HepG2 (cell line): ENCODE results near the gene SYNPO. TPM values are rescaled to one million over a fixed set of nuclear protein-coding genes. Genes with fewer than 3 reads are reported as not detected.

ENCODE experiments used
- ATAC-seq: fragments of 200-7000 bp; cut with Tn5 transposase; 3 replicates; pipeline ENCODE4 v1.9.1; 2020; ENCODE audit warnings: mild to moderate bottlenecking, moderate library complexity
- BruUV-seq: library from RNA; stranded (reverse); fragments of 400-500 nt; replicated peaks from 2 replicates; lab custom pipeline; 2021; lab: Mats Ljungman, UMichigan
- CTCF ChIA-PET: fragments of 300-600 bp; formaldehyde crosslinking; extraction: SDS; loops from one replicate; lab custom pipeline; 2021; ENCODE audit warnings: low total read pairs, inconsistent platforms, low intra/inter-chr PET ratio; lab: Yijun Ruan, JAX
- POLR2A ChIA-PET: fragments of 350-600 bp; sonication (Branson Sonifier 250); formaldehyde crosslinking; loops from one replicate; lab custom pipeline; 2020; ENCODE audit warnings: antibody characterized with exemption, inconsistent platforms; lab: Yijun Ruan, JAX
- DNase-seq: peaks from one replicate; pipeline ENCODE4 v3.0.0-alpha.2; 2015; ENCODE audit warnings: low spot score
- FAIRE-seq: peaks from 3 replicates; lab custom pipeline; 2011; peaks lifted over from hg19 to GRCh38; lab: Jason Lieb, UNC
- H2AFZ ChIP-seq: one replicate; pipeline ENCODE4 v1.6.1; 2011; ENCODE audit warnings: low read length, inconsistent platforms
- H3K27ac ChIP-seq: fragments of 300-600 bp; 3 replicates; pipeline ENCODE4 v1.8.0; 2011; ENCODE audit warnings: mixed run types, mild to moderate bottlenecking, mixed read lengths, low read length, inconsistent platforms; ENCODE audit not compliant: insufficient read depth; ENCODE audit errors: extremely low read length
- H3K27me3 ChIP-seq, 2 experiments: fragments of 200-600 bp in 1 of 2; 2 replicates in 1 of 2; 3 replicates in 1 of 2; pipeline versions ENCODE4 v1.6.0 to v1.8.0; 2011; ENCODE audit warnings: low read length in 2 of 2, mild to moderate bottlenecking in 2 of 2, moderate library complexity in 2 of 2, inconsistent platforms in 1 of 2; ENCODE audit not compliant: insufficient read depth in 2 of 2, control insufficient read depth in 1 of 2
- H3K36me3 ChIP-seq, 2 experiments: fragments of 200-600 bp in 1 of 2; replicated peaks in 1 of 2; 2 replicates in 1 of 2; 3 replicates in 1 of 2; pipeline versions ENCODE4 v1.5.1 to v1.8.0; 2011; ENCODE audit warnings: low read length in 2 of 2, inconsistent platforms in 1 of 2; ENCODE audit not compliant: insufficient read depth in 2 of 2, control insufficient read depth in 1 of 2
- H3K4me1 ChIP-seq: 2 replicates; pipeline ENCODE4 v1.5.1; 2012; ENCODE audit warnings: low read length, inconsistent platforms; ENCODE audit not compliant: insufficient read depth
- H3K4me2 ChIP-seq: 2 replicates; pipeline ENCODE4 v1.6.0; 2011; ENCODE audit warnings: low read depth, low read length, inconsistent platforms
- H3K4me3 ChIP-seq, 3 experiments: fragments of 200-600 bp in 1 of 3; sonication (generic), shearing (Covaris generic) in 1 of 3; replicated peaks in 1 of 3; 2 replicates each; pipeline ENCODE4 v1.5.1; 2011 to 2016; ENCODE audit warnings: low read length in 3 of 3, inconsistent platforms in 2 of 3, low read depth in 2 of 3, mild to moderate bottlenecking in 2 of 3, control low read depth in 1 of 3, mixed read lengths in 1 of 3; ENCODE audit not compliant: insufficient read depth in 1 of 3
- H3K79me2 ChIP-seq: one replicate; pipeline ENCODE4 v1.6.1; 2011; ENCODE audit warnings: low read length, inconsistent platforms; ENCODE audit not compliant: insufficient read depth
- H3K9ac ChIP-seq: 2 replicates; pipeline ENCODE4 v1.6.0; 2011; ENCODE audit warnings: mild to moderate bottlenecking, low read depth, low read length, inconsistent platforms; ENCODE audit not compliant: insufficient read depth
- H3K9me3 ChIP-seq: 2 replicates; pipeline ENCODE4 v1.5.1; 2012; ENCODE audit warnings: mild to moderate bottlenecking, low read length
- H4K20me1 ChIP-seq: 2 replicates; pipeline ENCODE4 v1.6.0; 2011; ENCODE audit warnings: inconsistent platforms, mild to moderate bottlenecking, low read length, moderate library complexity; ENCODE audit not compliant: insufficient read depth
- ATF1 ChIP-seq: IDR thresholded peaks from 2 replicates; pipeline ENCODE4 v1.6.1; 2016; ENCODE audit warnings: mild to moderate bottlenecking, control low read depth
- EEA1 ChIP-seq: sonication (generic); formaldehyde crosslinking; IDR thresholded peaks from 2 replicates; pipeline ENCODE4 v1.5.1; 2020; ENCODE audit warnings: mild to moderate bottlenecking, missing genetic modification reagents, borderline replicate concordance
- FOXJ3 ChIP-seq: sonication (generic); formaldehyde crosslinking; IDR thresholded peaks from 2 replicates; pipeline ENCODE4 v1.4.0; 2020; ENCODE audit warnings: missing genetic modification reagents, mild to moderate bottlenecking, borderline replicate concordance
- LCORL ChIP-seq, 2 experiments: fragments of 450-650 bp in 1 of 2; sonication (generic) in 1 of 2; formaldehyde crosslinking in 1 of 2; IDR thresholded peaks; 2 replicates each; pipeline versions ENCODE4 v1.5.0 to v1.6.1; 2017 to 2020; ENCODE audit warnings: antibody characterized with exemption in 1 of 2, missing genetic modification reagents in 1 of 2
- MYC ChIP-seq: sonication (generic); formaldehyde crosslinking; IDR thresholded peaks from 2 replicates; pipeline ENCODE4 v1.9.0; 2021; ENCODE audit warnings: missing genetic modification reagents, borderline replicate concordance
- SIN3A ChIP-seq: IDR thresholded peaks from 2 replicates; pipeline ENCODE4 v1.6.1; 2011; ENCODE audit warnings: low read depth, mild to moderate bottlenecking, control low read depth, low read length, borderline replicate concordance
- SP2 ChIP-seq: sonication (generic); formaldehyde crosslinking; IDR thresholded peaks from 2 replicates; pipeline ENCODE4 v1.5.1; 2020; ENCODE audit warnings: mild to moderate bottlenecking, missing genetic modification reagents
- ZKSCAN1 ChIP-seq: fragments of 150-350 bp; IDR thresholded peaks from 2 replicates; pipeline ENCODE4 v1.6.1; 2014; ENCODE audit warnings: low read length
- ZMYM2 ChIP-seq: sonication (generic); formaldehyde crosslinking; IDR thresholded peaks from 2 replicates; pipeline ENCODE4 v1.8.0; 2022; ENCODE audit warnings: mild to moderate bottlenecking, missing genetic modification reagents
- ZMYM4 ChIP-seq: sonication (generic); formaldehyde crosslinking; IDR thresholded peaks from 2 replicates; pipeline ENCODE4 v1.8.1; 2023; ENCODE audit warnings: mild to moderate bottlenecking, missing genetic modification reagents
- ZSCAN25 ChIP-seq: sonication (generic); formaldehyde crosslinking; IDR thresholded peaks from 2 replicates; pipeline ENCODE4 v1.8.0; 2022; ENCODE audit warnings: mild to moderate bottlenecking, missing genetic modification reagents
- WGBS: methylation state at CpG from one replicate; pipeline ENCODE4 v1.1.6; 2017; ENCODE audit warnings: low lambda C conversion rate; 5-methylcytosine and 5-hydroxymethylcytosine counted together
- in situ Hi-C: cut with HindIII; loops from 2 replicates; pipeline ENCODE4 v1.10.0; 2017; ENCODE audit warnings: low pct_unique_long_range_greater_than_20kb; ENCODE audit not compliant: extremely low pct_ligation_motif_present
- intact Hi-C: fragments of 100-400 bp; cut with micrococcal nuclease; formaldehyde crosslinking; loops from one replicate; pipeline ENCODE4 v1.10.0; 2022; ENCODE audit not compliant: unreplicated experiment
- polyA plus RNA-seq, 8 experiments: library from polyadenylated mRNA; depleted of rRNA in 3 of 8; stranded (reverse) in 7 of 8; unstranded in 1 of 8; fragments of >200 nt; fragmentation: Illumina TruSeq in 4 of 8; extraction: Trizol in 4 of 8; gene quantifications; 2 replicates each; pipeline versions ENCODE4 v1.2.1 to v1.2.3, GENCODE V29; 2011 to 2016; ENCODE audit warnings: low read depth in 4 of 8, missing spikeins in 1 of 8, mixed read lengths in 1 of 8; ENCODE audit not compliant: insufficient read depth in 1 of 8
- total RNA-seq, 5 experiments: library from RNA; depleted of rRNA; stranded (reverse); fragments of >200 nt; fragmentation: Illumina TruSeq; extraction: Trizol; gene quantifications; 2 replicates each; pipeline ENCODE4 v1.2.3, GENCODE V29; 2016; ENCODE audit warnings: low read depth in 1 of 5
- TF ChIP-seq, protein P1 (sequence below): sonication (generic); formaldehyde crosslinking; IDR thresholded peaks from 2 replicates; pipeline ENCODE4 v1.5.0; 2020; ENCODE audit warnings: missing genetic modification reagents
- TF ChIP-seq, protein P2 (sequence below): sonication (generic); formaldehyde crosslinking; IDR thresholded peaks from 2 replicates; pipeline ENCODE4 v1.4.0; 2020; ENCODE audit warnings: mild to moderate bottlenecking, missing genetic modification reagents

Gene SYNPO
- total and polyA plus RNA-seq, 2 of the 13 experiments (the other 11 are each of a cell fraction or from before 2014, with no cell fraction given): 0.09 to 0.30 TPM

DNA sequence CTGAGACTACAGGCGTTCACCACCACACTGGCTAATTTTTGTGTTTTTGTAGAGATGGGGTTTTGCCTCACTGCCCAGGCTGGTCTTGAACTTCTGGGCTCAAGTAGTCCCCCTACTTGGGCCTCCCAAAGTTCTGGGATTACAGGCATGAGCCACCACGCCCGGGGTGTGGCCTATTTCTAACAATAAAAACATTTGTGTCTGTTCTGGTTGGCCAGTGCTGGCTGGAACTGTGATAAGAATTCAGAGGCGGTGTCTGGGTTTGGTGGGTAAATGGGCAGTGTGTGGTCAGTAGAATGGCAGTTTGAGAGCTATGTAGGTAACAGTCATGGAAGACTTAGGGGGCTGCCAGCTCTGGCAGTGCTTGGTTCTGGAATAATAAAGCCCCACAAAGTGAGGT lies 46.9 kb upstream of the SYNPO start:
- no TSS peak for BruUV-seq
- DNase-seq: no peak
- Histone ChIP-seq H3K27me3 (peaks cover 3 to 51% of the 10 kb centered on the region in 2 experiments; a peak in 4 of 5 replicates), H2AFZ (no peak overlapping the region), H3K9ac (no peak overlapping the region), H4K20me1 (no peaks in the 10 kb centered on the region), H3K9me3 (no peaks in the 10 kb centered on the region), H3K79me2 (no peaks in the 10 kb centered on the region), H3K4me2 (no peak overlapping the region), H3K4me1 (peaks cover 38% of the 10 kb centered on the region), H3K36me3 (no peaks in the 10 kb centered on the region), H3K27ac (no peak overlapping the region), H3K4me3 (no peak overlapping the region)
- intact Hi-C loops (loop anchor here (5.0 kb wide), 1 partner anchor 64 kb away; no protein-coding TSS in a partner anchor), in situ Hi-C loops (no loop called here)
- no peak for FAIRE-seq
- WGBS: 28% methylated on average over 4 of the region's 4 CpGs
- TF ChIP-seq ZMYM2 (CRISPR knock-in tag) (no peak), ZSCAN25 (CRISPR knock-in tag) (no peak), ZKSCAN1 (no peak), SIN3A (no peak)
- TF ChIP-seq, protein P1, sequence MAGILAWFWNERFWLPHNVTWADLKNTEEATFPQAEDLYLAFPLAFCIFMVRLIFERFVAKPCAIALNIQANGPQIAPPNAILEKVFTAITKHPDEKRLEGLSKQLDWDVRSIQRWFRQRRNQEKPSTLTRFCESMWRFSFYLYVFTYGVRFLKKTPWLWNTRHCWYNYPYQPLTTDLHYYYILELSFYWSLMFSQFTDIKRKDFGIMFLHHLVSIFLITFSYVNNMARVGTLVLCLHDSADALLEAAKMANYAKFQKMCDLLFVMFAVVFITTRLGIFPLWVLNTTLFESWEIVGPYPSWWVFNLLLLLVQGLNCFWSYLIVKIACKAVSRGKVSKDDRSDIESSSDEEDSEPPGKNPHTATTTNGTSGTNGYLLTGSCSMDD: no peak
- POLR2A ChIA-PET: no interaction called here
- no peak for ATAC-seq
- CTCF ChIA-PET: no interaction called here

DNA sequence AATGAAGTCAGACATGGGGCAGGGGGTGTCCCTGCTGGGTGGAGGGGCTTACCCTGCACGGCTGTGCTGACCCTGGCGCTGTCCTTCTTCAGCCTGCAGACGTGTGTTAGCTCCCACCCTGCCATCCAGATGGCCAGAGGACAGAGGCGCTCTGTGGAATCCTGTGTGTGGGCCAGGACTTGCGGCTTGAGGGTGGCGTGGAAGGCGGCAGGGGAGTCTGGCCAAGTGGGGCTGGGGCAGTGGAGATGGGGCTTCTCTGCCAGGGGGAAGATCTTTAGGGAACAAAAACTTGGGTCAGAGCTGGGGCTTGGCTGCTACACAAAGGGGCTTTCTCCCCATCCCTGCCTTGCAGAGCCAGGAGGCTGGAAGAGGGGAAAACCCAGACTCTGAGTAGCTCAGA lies 46.5 kb upstream of the SYNPO start:
- Histone ChIP-seq H3K4me2 (no peak overlapping the region), H3K36me3 (no peaks in the 10 kb centered on the region), H3K79me2 (no peaks in the 10 kb centered on the region), H3K9ac (no peak overlapping the region), H3K4me3 (no peak overlapping the region), H3K9me3 (no peaks in the 10 kb centered on the region), H3K27ac (no peak overlapping the region), H3K4me1 (peaks cover 34% of the 10 kb centered on the region), H2AFZ (no peak overlapping the region), H4K20me1 (no peaks in the 10 kb centered on the region), H3K27me3 (peaks cover 3 to 51% of the 10 kb centered on the region in 2 experiments; a peak in 4 of 5 replicates)
- in situ Hi-C loops (no loop called here), intact Hi-C loops (loop anchor here (5.0 kb wide), 1 partner anchor 63 kb away; no protein-coding TSS in a partner anchor)
- FAIRE-seq (no peak), ATAC-seq (no peak), DNase-seq (no peak)
- ChIA-PET POLR2A (no interaction called here), CTCF (no interaction called here)
- WGBS: 68% methylated on average over 6 of the region's 7 CpGs
- no TSS peak for BruUV-seq
- TF ChIP-seq ATF1: no peak
- TF ChIP-seq LCORL (IDR thresholded peaks at IDR 0.05): no peak
- no peak for TF ChIP-seq LCORL (CRISPR knock-in tag; IDR thresholded peaks at IDR 0.05)
- TF ChIP-seq, protein P2, sequence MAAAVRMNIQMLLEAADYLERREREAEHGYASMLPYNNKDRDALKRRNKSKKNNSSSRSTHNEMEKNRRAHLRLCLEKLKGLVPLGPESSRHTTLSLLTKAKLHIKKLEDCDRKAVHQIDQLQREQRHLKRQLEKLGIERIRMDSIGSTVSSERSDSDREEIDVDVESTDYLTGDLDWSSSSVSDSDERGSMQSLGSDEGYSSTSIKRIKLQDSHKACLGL: no peak
- no peak for TF ChIP-seq FOXJ3
- TF ChIP-seq MYC (CRISPR knock-in tag): no peak
- TF ChIP-seq ZMYM4 (CRISPR knock-in tag): no peak
- no peak for TF ChIP-seq EEA1 (CRISPR knock-in tag)
- TF ChIP-seq SP2 (CRISPR knock-in tag): no peak
